Gastrocnemius medialis (tissue), 4 donors: ENCODE results near the gene PAPSS2.

Experiments used
- CTCF ChIP-seq, 5 experiments: fragments of 450-650 bp in 3 of 5; fragments of 200-600 bp in 2 of 5; sonication (generic) in 2 of 5; IDR thresholded peaks in 4 of 5; conservative IDR thresholded peaks in 1 of 5; 1 replicate in 4 of 5; 2 replicates in 1 of 5; pipeline ENCODE4 v1.5.1; 2016 to 2019; ENCODE audit warnings: antibody characterized with exemption in 5 of 5, mild to moderate bottlenecking in 3 of 5, moderate library complexity in 3 of 5
- POLR2A ChIP-seq, 2 donors: fragments of 450-650 bp; IDR thresholded peaks; one replicate each; pipeline ENCODE4 v1.6.1; 2017; ENCODE audit warnings: antibody characterized with exemption in 2 of 2, mild to moderate bottlenecking in 2 of 2, moderate library complexity in 2 of 2

GRCh38 chr10:87767253-87767652 is 107.6 kb downstream of the PAPSS2 start:
- TF ChIP-seq CTCF (IDR thresholded peaks at IDR 0.05 in 4 of 5, conservative IDR thresholded peaks at IDR 0.05 in 1 of 5) (no peak), POLR2A (IDR thresholded peaks at IDR 0.05) (no peak)
